Frontal cortex (tissue), 4 donors: Measurements from ENCODE around the gene JUN. TPM values are rescaled to one million over a fixed set of nuclear protein-coding genes. Genes with fewer than 3 reads are reported as not detected.

Source experiments
- DNase-seq, 2 donors: peaks; one replicate each; pipeline ENCODE4 v3.0.0; 2012; ENCODE audit warnings: low spot score in 2 of 2
- FAIRE-seq: peaks from 2 replicates; lab custom pipeline; 2012; peaks lifted over from hg19 to GRCh38; lab: Jason Lieb, UNC
- total RNA-seq: library from RNA; depleted of rRNA; stranded (reverse); fragments of >200 nt; gene quantifications from one replicate; pipeline ENCODE4 v1.2.3, GENCODE V29; 2014
- donor health status: control.
- donor health status: control.
- donor health status: control.

The JUN gene
- total RNA-seq, 1 donor from 2014 or later = 51.8 TPM

GRCh38 chr1:58785442-58786058 is 1.7 kb upstream of the JUN start:
- DNase-seq (no peak), FAIRE-seq (no peak)

- FAIRE-seq (no peak), DNase-seq (peak; percentile 47 to 64)
Observed at GRCh38 chr1:58784758-58785441, 1.1 kb upstream of the JUN start.

DNA sequence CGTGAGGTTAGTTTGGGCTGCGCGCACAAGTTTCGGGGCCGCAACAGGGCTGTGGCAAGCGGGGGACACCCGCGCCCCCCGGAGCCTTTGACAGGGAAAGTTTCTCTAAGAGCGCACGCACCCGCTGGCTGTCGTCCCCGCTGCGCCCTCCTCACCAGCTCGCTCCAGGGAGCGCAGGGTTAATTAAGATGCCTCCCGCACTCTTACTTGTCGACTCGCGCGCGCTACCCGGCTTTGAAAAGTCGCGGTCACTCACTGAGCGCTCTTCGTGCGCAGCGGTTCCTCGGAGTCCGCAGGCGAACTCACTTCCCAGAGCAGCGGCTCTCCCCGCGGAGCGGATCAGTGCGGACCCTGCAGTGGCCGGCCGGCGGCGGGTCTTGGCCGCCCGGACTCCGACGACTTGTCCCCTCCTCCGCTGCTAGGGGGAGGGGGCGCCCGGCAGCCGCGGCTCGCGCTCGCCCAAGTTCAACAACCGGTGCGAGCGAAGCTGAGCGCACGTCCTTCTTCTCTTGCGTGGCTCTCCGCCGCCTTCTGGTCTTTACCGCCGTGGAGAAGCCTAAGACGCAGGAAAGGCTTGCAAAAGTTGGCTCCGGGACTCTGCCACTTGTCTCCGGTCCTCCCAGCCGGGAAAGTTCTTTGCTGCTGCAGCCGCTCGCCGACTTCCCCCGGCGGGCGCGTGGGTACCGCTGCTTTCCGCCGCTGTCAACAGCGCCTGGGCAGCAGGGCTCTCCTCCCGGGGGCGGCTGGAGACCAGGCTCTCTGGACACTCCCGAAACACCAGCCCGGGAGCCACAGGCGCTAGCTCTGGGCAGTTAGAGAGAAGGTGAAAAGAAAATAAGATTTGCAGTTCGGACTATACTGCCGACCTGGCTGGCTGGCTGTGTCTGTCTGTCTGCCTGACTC is 506 bp downstream of the JUN start:
- no peak for FAIRE-seq
- peak in 1 of 2 donors; percentile 49 for DNase-seq

- DNase-seq = peak in 1 of 2 donors; percentile 65
- FAIRE-seq = no peak
Observed at GRCh38 chr1:58782178-58783089, 1.4 kb downstream of the JUN start.

GRCh38 chr1:58781541-58782177 is 2.2 kb downstream of the JUN start:
- DNase-seq (peak; percentile 48 to 63), FAIRE-seq (no peak)

DNA sequence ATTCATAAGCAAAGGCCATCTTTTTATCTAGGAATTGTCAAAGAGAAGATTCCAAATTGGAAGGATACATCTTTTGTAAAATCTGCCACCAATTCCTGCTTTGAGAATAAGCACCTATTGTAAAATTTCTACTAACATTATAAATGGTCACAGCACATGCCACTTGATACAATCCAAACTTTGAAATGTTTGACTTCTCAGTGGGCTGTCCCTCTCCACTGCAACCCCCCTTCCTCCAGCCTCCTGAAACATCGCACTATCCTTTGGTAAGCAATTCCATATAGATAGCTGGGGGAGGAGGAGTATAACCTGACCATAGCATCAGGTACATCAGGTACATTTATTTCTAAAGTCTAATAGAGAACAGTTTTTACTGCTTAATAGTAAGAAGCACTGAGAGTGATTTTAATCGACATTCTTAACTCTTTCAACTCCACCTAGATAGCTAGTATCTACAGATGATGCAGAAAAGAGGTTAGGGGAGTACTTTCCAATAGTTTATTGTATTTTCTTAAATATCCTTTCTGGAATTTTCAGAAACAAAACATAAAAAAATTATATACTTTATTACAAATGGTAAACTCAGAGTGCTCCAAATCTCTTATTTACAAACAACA is 2.9 kb downstream of the JUN start:
- no peak for DNase-seq
- FAIRE-seq = no peak

DNA sequence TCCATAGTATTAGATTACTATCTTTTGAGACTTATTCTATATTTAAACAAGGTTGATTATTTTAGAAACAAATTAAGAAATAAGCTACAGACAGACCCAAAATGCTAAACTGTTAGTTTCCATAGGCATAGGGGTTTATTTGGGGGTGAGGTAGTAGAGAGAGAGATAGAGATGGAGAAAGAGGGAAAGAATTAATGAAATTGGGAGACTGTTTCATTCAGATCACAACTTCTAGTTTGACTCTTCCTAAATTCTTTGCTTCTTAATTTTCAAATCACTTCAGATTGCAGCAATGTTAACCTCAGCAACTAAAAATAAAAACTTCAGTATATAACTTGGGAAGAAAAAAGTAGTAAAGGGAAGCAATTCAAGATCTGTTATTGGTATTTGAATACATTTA is 3.4 kb downstream of the JUN start:
- FAIRE-seq (no peak), DNase-seq (no peak)

- FAIRE-seq = no peak
Observed at GRCh38 chr1:58779801-58780382, 4.0 kb downstream of the JUN start.

GRCh38 chr1:58779059-58779754 is 4.6 kb downstream of the JUN start:
- FAIRE-seq (no peak), DNase-seq (no peak)

More at GRCh38 chr1:58779801-58780382, 4.0 kb downstream of the JUN start:
- DNase-seq = no peak

DNA sequence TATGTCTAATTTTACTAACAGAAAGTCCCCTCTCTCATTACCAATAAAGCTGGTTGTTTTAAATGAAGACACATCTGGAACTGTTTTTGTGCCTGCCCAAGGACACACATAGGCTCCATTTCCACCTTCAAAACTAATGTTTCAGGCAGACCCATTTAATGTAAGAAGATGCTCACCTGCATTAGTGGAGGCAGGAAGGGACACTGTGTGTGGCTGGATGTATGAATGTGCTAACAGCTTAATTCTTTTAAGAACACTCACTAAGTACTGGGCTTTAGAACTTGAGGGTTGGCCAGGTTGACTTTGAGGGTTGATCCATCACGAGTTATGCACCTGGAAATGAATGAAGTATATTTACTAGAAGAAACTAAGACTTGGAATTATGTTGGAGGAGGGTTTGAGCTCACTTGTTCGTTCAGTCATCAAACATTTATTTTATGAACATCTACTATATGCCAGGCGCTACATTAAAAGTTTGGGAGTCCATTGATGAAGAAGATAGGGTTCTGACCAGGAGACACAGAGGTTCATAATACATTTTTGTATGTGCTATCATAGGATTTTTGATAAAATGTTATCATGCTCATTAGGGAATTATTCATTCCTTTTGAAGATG is 5.4 kb downstream of the JUN start:
- DNase-seq = no peak
- no peak for FAIRE-seq

DNA sequence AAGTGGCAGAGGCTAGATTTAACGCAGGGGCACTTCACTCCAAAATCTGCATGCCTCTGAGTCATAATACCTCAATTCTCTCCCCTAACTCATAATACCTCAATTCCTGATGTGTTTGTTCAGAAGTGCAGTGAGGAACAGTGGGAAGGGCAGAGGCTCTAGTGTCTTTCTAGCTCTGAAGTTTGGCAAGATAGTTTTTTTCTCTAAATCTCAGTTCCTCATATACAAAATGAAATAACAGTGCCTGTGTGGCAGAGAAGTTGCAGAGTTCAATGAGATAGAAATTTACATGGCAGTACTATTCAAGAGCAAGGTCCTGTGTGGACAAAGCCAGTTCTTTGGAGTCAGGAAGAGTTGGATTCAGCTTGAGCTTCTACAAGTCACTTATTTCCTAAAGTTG is 9.8 kb downstream of the JUN start:
- DNase-seq = no peak
- no peak for FAIRE-seq

- DNase-seq (peak in 1 of 2 donors; percentile 19), FAIRE-seq (no peak)
Observed at GRCh38 chr1:58773406-58773840, 10.4 kb downstream of the JUN start.

DNA sequence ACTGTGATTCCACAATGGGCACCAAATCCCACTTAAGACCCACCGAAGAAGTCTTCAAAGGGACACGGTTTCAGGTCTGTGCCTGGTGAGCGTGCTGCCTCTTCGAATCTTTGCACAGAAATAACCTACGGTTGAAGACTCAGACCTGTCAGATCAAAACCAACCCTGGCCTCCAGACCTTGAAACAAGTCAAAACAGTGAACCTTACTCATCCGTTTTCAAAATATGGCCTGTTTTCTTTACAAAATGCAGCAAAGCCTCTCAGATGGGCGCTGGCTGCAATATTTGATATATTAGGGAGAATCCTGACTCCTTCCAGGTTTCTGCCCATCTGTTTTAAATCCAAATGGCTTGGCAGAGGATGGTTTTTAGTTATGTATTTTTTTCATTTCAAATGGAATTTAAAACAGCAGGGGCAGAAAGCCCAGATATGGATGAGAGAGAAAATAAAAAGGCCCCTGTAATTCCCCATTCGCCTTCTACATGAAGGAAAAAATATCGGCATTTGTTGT is 14.0 kb downstream of the JUN start:
- DNase-seq = no peak
- no peak for FAIRE-seq

GRCh38 chr1:58768971-58769808 is 14.7 kb downstream of the JUN start:
- no peak for FAIRE-seq
- DNase-seq = peak; percentile 30 to 61

DNA sequence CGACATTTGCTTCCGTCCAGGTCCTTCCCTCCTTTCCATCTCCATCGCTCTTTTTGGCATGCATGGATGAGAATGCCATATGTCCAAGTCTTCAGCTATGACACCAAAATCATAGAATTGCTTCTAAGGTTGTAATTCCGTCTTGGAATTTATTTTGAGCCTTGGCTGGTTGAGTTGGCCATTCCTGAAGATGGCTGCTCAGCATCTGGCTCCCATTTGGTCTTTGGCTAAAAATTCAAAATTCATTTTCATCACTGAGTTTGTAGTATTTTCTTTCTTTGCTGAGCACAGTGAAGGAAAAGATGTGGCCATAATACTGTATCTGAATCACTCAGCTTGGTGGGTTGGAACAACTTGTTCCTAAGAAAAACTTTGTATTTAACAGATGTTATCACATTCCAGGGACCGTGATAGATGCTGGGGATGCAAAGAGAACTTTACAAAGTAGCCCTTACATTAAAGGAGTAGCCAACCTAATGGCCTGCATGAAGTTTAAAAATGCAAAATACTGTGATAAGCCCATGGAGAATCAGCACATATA is 15.6 kb downstream of the JUN start:
- DNase-seq (no peak), FAIRE-seq (no peak)

GRCh38 chr1:58767143-58767542 is 16.7 kb downstream of the JUN start:
- FAIRE-seq (no peak), DNase-seq (no peak)
